GOT3 (cell line): ENCODE data around the gene NPR2.

Experiments used
- DNase-seq: peaks from one replicate; lab custom pipeline; 2025; ENCODE audit warnings: mixed read lengths; lab: John Stamatoyannopoulos, UW

NPR2 gene

GRCh38 chr9:35858458-35858857 is 67.1 kb downstream of the NPR2 start:
- no peak for DNase-seq
